H1 (cell line): ENCODE measurements around the gene CCDC38. TPM values are rescaled to one million over a fixed set of nuclear protein-coding genes. Genes with fewer than 3 reads are reported as not detected.
A peak's percentile ranks its signal among the peaks of the same experiment; 100 is the strongest.

Source experiments
- CTCF ChIA-PET: fragments of 300-600 bp; sonication (Branson Sonifier 250); formaldehyde crosslinking; loops from one replicate; lab custom pipeline; 2021; ENCODE audit not compliant: partially characterized antibody; lab: Charles Lee
- POLR2A ChIA-PET: fragments of 300-600 bp; sonication (Branson Sonifier 250); formaldehyde crosslinking; loops from one replicate; lab custom pipeline; 2021; ENCODE audit warnings: inconsistent platforms; ENCODE audit not compliant: partially characterized antibody; lab: Charles Lee
- DNase-seq, 2 experiments: peaks; one replicate each; pipeline versions ENCODE4 v3.0.0 to v3.0.0-alpha.2; 2010 to 2022; ENCODE audit warnings: low spot score in 2 of 2, low read depth in 1 of 2, mixed read lengths in 1 of 2
- FAIRE-seq: peaks from 2 replicates; lab custom pipeline; 2011; peaks lifted over from hg19 to GRCh38; lab: Jason Lieb, UNC
- H2AFZ ChIP-seq: 2 replicates; pipeline ENCODE4 v1.8.1; 2012; ENCODE audit warnings: low read length, inconsistent platforms
- H2AK5ac ChIP-seq: 2 replicates; pipeline ENCODE4 v1.6.1; 2013; ENCODE audit warnings: low read depth, low read length
- H2BK120ac ChIP-seq: replicated peaks from 2 replicates; pipeline ENCODE3; 2013; ENCODE audit warnings: low read depth, low read length, inconsistent platforms
- H2BK12ac ChIP-seq: 2 replicates; pipeline ENCODE4 v1.6.1; 2013; ENCODE audit warnings: low read depth, low read length
- H2BK15ac ChIP-seq: 2 replicates; pipeline ENCODE4 v1.6.1; 2013; ENCODE audit warnings: low read length
- H2BK20ac ChIP-seq: 2 replicates; pipeline ENCODE4 v1.6.1; 2013; ENCODE audit warnings: low read length
- H2BK5ac ChIP-seq: 2 replicates; pipeline ENCODE4 v1.6.1; 2013; ENCODE audit warnings: low read depth, low read length
- H3K14ac ChIP-seq: 2 replicates; pipeline ENCODE4 v1.6.1; 2013; ENCODE audit warnings: inconsistent platforms; ENCODE audit not compliant: insufficient read length
- H3K18ac ChIP-seq: 2 replicates; pipeline ENCODE4 v1.6.1; 2013; ENCODE audit warnings: low read length; ENCODE audit errors: extremely low read depth
- H3K23ac ChIP-seq: 2 replicates; pipeline ENCODE4 v1.6.1; 2013; ENCODE audit warnings: inconsistent platforms; ENCODE audit not compliant: insufficient read length
- H3K23me2 ChIP-seq: 2 replicates; pipeline ENCODE4 v1.6.1; 2013; ENCODE audit warnings: low read depth, low read length
- H3K27ac ChIP-seq: 2 replicates; pipeline ENCODE4 v1.6.1; 2011; ENCODE audit warnings: low read depth, low read length, inconsistent platforms
- H3K27me3 ChIP-seq, 4 experiments: replicated peaks in 1 of 4; 1 replicate in 1 of 4; 2 replicates in 3 of 4; pipeline versions ENCODE4 v1.6.1 to v1.8.1; 2011 to 2013; ENCODE audit warnings: low read length in 3 of 4, mild to moderate bottlenecking in 3 of 4, inconsistent platforms in 2 of 4, mixed read lengths in 2 of 4, moderate library complexity in 1 of 4; ENCODE audit not compliant: control insufficient read depth in 3 of 4, insufficient read depth in 3 of 4; ENCODE audit errors: extremely low read depth in 1 of 4
- H3K36me3 ChIP-seq, 4 experiments: 2 replicates each; pipeline versions ENCODE4 v1.6.1 to v1.8.1; 2011 to 2013; ENCODE audit warnings: mild to moderate bottlenecking in 4 of 4, low read length in 3 of 4, moderate library complexity in 2 of 4, control low read depth in 1 of 4, inconsistent platforms in 1 of 4; ENCODE audit not compliant: insufficient read depth in 4 of 4, control insufficient read depth in 2 of 4
- H3K4ac ChIP-seq: replicated peaks from 2 replicates; pipeline ENCODE3; 2013; ENCODE audit warnings: low read length, low read depth, mixed read lengths, inconsistent platforms; ENCODE audit not compliant: insufficient read length
- H3K4me1 ChIP-seq, 4 experiments: replicated peaks in 1 of 4; 1 replicate in 1 of 4; 2 replicates in 3 of 4; pipeline versions ENCODE4 v1.6.1 to v1.8.1; 2011 to 2013; ENCODE audit warnings: low read length in 3 of 4, inconsistent platforms in 2 of 4, mixed read lengths in 1 of 4; ENCODE audit not compliant: insufficient read depth in 4 of 4, control insufficient read depth in 3 of 4
- H3K4me2 ChIP-seq, 2 experiments: 2 replicates each; pipeline versions ENCODE4 v1.6.1 to v1.8.1; 2011 to 2013; ENCODE audit warnings: low read depth in 2 of 2, low read length in 2 of 2, control low read depth in 1 of 2, inconsistent platforms in 1 of 2, mild to moderate bottlenecking in 1 of 2; ENCODE audit not compliant: insufficient read depth in 1 of 2
- H3K4me3 ChIP-seq, 4 experiments: fragments of 200-600, 300-600 bp in 1 of 4; sonication (generic), shearing (Covaris generic), sonication (Bioruptor Twin) in 1 of 4; 2 replicates each; pipeline versions ENCODE4 v1.5.1 to v1.8.1; 2011 to 2016; ENCODE audit warnings: low read length in 4 of 4, low read depth in 3 of 4, control low read depth in 2 of 4, inconsistent platforms in 2 of 4, mild to moderate bottlenecking in 2 of 4, mixed read lengths in 1 of 4, moderate library complexity in 1 of 4; ENCODE audit not compliant: insufficient read depth in 2 of 4; ENCODE audit errors: extremely low read depth in 1 of 4
- H3K56ac ChIP-seq: replicated peaks from 2 replicates; pipeline ENCODE3; 2013; ENCODE audit warnings: low read depth, mild to moderate bottlenecking, mixed read lengths, low read length, inconsistent platforms; ENCODE audit not compliant: insufficient read length
- H3K79me1 ChIP-seq: 2 replicates; pipeline ENCODE4 v1.6.1; 2013; ENCODE audit warnings: low read depth, low read length, control low read depth
- H3K79me2 ChIP-seq, 2 experiments: 2 replicates each; pipeline versions ENCODE4 v1.6.1 to v1.8.1; 2012 to 2013; ENCODE audit warnings: low read length in 2 of 2, mild to moderate bottlenecking in 2 of 2, inconsistent platforms in 1 of 2; ENCODE audit not compliant: insufficient read depth in 2 of 2, control insufficient read depth in 1 of 2
- H3K9ac ChIP-seq, 4 experiments: replicated peaks in 1 of 4; 1 replicate in 1 of 4; 2 replicates in 3 of 4; pipeline versions ENCODE4 v1.6.1 to v1.8.1; 2011 to 2013; ENCODE audit warnings: low read depth in 3 of 4, low read length in 3 of 4, control low read depth in 2 of 4, mild to moderate bottlenecking in 2 of 4, moderate library complexity in 2 of 4, inconsistent platforms in 1 of 4; ENCODE audit errors: extremely low read depth in 1 of 4
- H3K9me3 ChIP-seq, 2 experiments: 2 replicates each; pipeline versions ENCODE4 v1.6.1 to v1.8.1; 2012 to 2013; ENCODE audit warnings: mild to moderate bottlenecking in 2 of 2, moderate library complexity in 2 of 2, control low read depth in 1 of 2, inconsistent platforms in 1 of 2, low read depth in 1 of 2, low read length in 1 of 2, mixed read lengths in 1 of 2; ENCODE audit not compliant: insufficient read depth in 2 of 2
- H4K20me1 ChIP-seq, 2 experiments: replicated peaks in 1 of 2; 2 replicates each; pipeline versions ENCODE3 to v1.8.1; 2011 to 2013; ENCODE audit warnings: inconsistent platforms in 2 of 2, low read length in 2 of 2, mild to moderate bottlenecking in 1 of 2; ENCODE audit not compliant: insufficient read depth in 2 of 2, control insufficient read depth in 1 of 2
- H4K5ac ChIP-seq: 2 replicates; pipeline ENCODE4 v1.6.1; 2013; ENCODE audit warnings: low read length, low read depth, mixed read lengths, inconsistent platforms; ENCODE audit not compliant: insufficient read length
- H4K8ac ChIP-seq: 2 replicates; pipeline ENCODE4 v1.8.0; 2013; ENCODE audit warnings: mild to moderate bottlenecking, moderate library complexity, low read length, inconsistent platforms; ENCODE audit not compliant: insufficient read depth; ENCODE audit errors: extremely low read depth
- H4K91ac ChIP-seq: replicated peaks from 2 replicates; pipeline ENCODE3; 2013; ENCODE audit warnings: low read length, mixed read lengths, inconsistent platforms; ENCODE audit not compliant: insufficient read length
- WGBS, 2 experiments: shearing (Covaris generic) in 1 of 2; methylation state at CpG; one replicate each; pipeline versions ENCODE4 v1.1.6 to v1.1.7; 2013 to 2015; ENCODE audit warnings: low lambda C conversion rate in 2 of 2, mixed read lengths in 2 of 2, inconsistent platforms in 1 of 2, low coverage in 1 of 2, missing lambda C conversion rate in 1 of 2; ENCODE audit not compliant: insufficient replicate concordance in 2 of 2, insufficient coverage in 1 of 2, insufficient read length in 1 of 2; ENCODE audit errors: extremely low coverage in 1 of 2, missing lambda C conversion rate in 1 of 2; 5-methylcytosine and 5-hydroxymethylcytosine counted together
- polyA plus RNA-seq, 7 experiments: library from polyadenylated mRNA; depleted of rRNA in 3 of 7; stranded (reverse) in 5 of 7; unstranded in 2 of 7; fragments of >200 nt in 5 of 7; fragments of 200-250 nt in 2 of 7; gene quantifications; 1 replicate in 5 of 7; 2 replicates in 1 of 7; 4 replicates in 1 of 7; pipeline versions ENCODE4 v1.2.1 to v1.2.3, GENCODE V29; 2011 to 2013; ENCODE audit warnings: missing spikeins in 2 of 7, mixed read lengths in 2 of 7
- total RNA-seq: library from RNA; stranded (reverse); fragmentation: NEBNext Ultra II Directional; extraction: Animal tissue kit (Norgen Biotek cat#: 25700); gene quantifications from 2 replicates; pipeline ENCODE4 v1.2.1, GENCODE V29; 2021

Gene CCDC38
- total and polyA plus RNA-seq, 2 of the 8 experiments (the other 6 are each of a cell fraction or from before 2014, with no cell fraction given): not detected

- H4K20me1 ChIP-seq: no peaks in the 10 kb centered on the region
- H4K91ac ChIP-seq: no peak overlapping the region
- peak overlapping the region; percentile 78; the same call in 1 of the 2 replicates for H2AFZ ChIP-seq
- H2BK20ac ChIP-seq: no peak overlapping the region
- H2BK120ac ChIP-seq: no peak overlapping the region
- no peak overlapping the region for H2BK12ac ChIP-seq
- no peak overlapping the region for H2AK5ac ChIP-seq
- H3K9me3 ChIP-seq: no peaks in the 10 kb centered on the region
- H3K14ac ChIP-seq: no peak overlapping the region
- H3K4me1 ChIP-seq: peaks cover 2 to 5% (median 2%) of the 10 kb centered on the region in 4 experiments; a peak in 4 of 7 replicates
- H2BK5ac ChIP-seq: no peak overlapping the region
- H3K9ac ChIP-seq: peak overlapping the region in 1 of 4 experiments; percentile 18; a peak in 2 of 7 replicates
- no peak overlapping the region for H3K18ac ChIP-seq
- no peaks in the 10 kb centered on the region for H3K27me3 ChIP-seq
- no peak overlapping the region for H3K56ac ChIP-seq
- no peaks in the 10 kb centered on the region for H3K79me2 ChIP-seq
- H3K4me2 ChIP-seq: peak overlapping the region in 1 of 2 experiments; percentile 36; a peak in 3 of 4 replicates
- no peaks in the 10 kb centered on the region for H3K36me3 ChIP-seq
- H3K4me3 ChIP-seq: no peak overlapping the region
- peak overlapping the region; percentile 31 for H4K5ac ChIP-seq
- DNase-seq (no peak), FAIRE-seq (no peak)
- no peak overlapping the region; the same call in 1 of the 2 replicates for H2BK15ac ChIP-seq
- no peak overlapping the region for H3K4ac ChIP-seq
- POLR2A ChIA-PET: interaction anchor here (2.2 to 2.3 kb wide), 2 partner anchors 13 to 14 kb away, joined by 6 to 8 read pairs; partner anchors contain the start of genes AMDHD1 and CCDC38
- 73% methylated on average over 27 of the region's 27 CpGs; no CpG with 5 or more reads in 1 of the 2 experiments for WGBS, 2 experiments
- no peak overlapping the region for H3K27ac ChIP-seq
- H3K79me1 ChIP-seq: no peaks in the 10 kb centered on the region
- no peak overlapping the region for H3K23ac ChIP-seq
- no peaks in the 10 kb centered on the region for H3K23me2 ChIP-seq
- CTCF ChIA-PET: interaction anchor here (0.8 to 17.8 kb wide), 7 partner anchors 9 to 44 kb away, joined by 3 to 149 read pairs (median 29); partner anchors contain the start of genes AMDHD1, CCDC38 and HAL
- H4K8ac ChIP-seq: no peak overlapping the region; the same call in 1 of the 2 replicates
These were observed 14.2 kb upstream of the CCDC38 start for GRCh38 chr12:95956557-95957145.
